H1 (cell line): ENCODE measurements around the gene FBXW8. TPM values are rescaled to one million over a fixed set of nuclear protein-coding genes. Genes with fewer than 3 reads are reported as not detected.

ENCODE experiments used
- CTCF ChIA-PET: fragments of 300-600 bp; sonication (Branson Sonifier 250); formaldehyde crosslinking; loops from one replicate; lab custom pipeline; 2021; ENCODE audit not compliant: partially characterized antibody; lab: Charles Lee
- POLR2A ChIA-PET: fragments of 300-600 bp; sonication (Branson Sonifier 250); formaldehyde crosslinking; loops from one replicate; lab custom pipeline; 2021; ENCODE audit warnings: inconsistent platforms; ENCODE audit not compliant: partially characterized antibody; lab: Charles Lee
- DNase-seq, 2 experiments: peaks; one replicate each; pipeline versions ENCODE4 v3.0.0 to v3.0.0-alpha.2; 2010 to 2022; ENCODE audit warnings: low spot score in 2 of 2, low read depth in 1 of 2, mixed read lengths in 1 of 2
- FAIRE-seq: peaks from 2 replicates; lab custom pipeline; 2011; peaks lifted over from hg19 to GRCh38; lab: Jason Lieb, UNC
- H2AFZ ChIP-seq: 2 replicates; pipeline ENCODE4 v1.8.1; 2012; ENCODE audit warnings: low read length, inconsistent platforms
- H2AK5ac ChIP-seq: 2 replicates; pipeline ENCODE4 v1.6.1; 2013; ENCODE audit warnings: low read depth, low read length
- H2BK120ac ChIP-seq: replicated peaks from 2 replicates; pipeline ENCODE3; 2013; ENCODE audit warnings: low read depth, low read length, inconsistent platforms
- H2BK12ac ChIP-seq: 2 replicates; pipeline ENCODE4 v1.6.1; 2013; ENCODE audit warnings: low read depth, low read length
- H2BK15ac ChIP-seq: 2 replicates; pipeline ENCODE4 v1.6.1; 2013; ENCODE audit warnings: low read length
- H2BK20ac ChIP-seq: 2 replicates; pipeline ENCODE4 v1.6.1; 2013; ENCODE audit warnings: low read length
- H2BK5ac ChIP-seq: 2 replicates; pipeline ENCODE4 v1.6.1; 2013; ENCODE audit warnings: low read depth, low read length
- H3K14ac ChIP-seq: 2 replicates; pipeline ENCODE4 v1.6.1; 2013; ENCODE audit warnings: inconsistent platforms; ENCODE audit not compliant: insufficient read length
- H3K18ac ChIP-seq: 2 replicates; pipeline ENCODE4 v1.6.1; 2013; ENCODE audit warnings: low read length; ENCODE audit errors: extremely low read depth
- H3K23ac ChIP-seq: 2 replicates; pipeline ENCODE4 v1.6.1; 2013; ENCODE audit warnings: inconsistent platforms; ENCODE audit not compliant: insufficient read length
- H3K23me2 ChIP-seq: 2 replicates; pipeline ENCODE4 v1.6.1; 2013; ENCODE audit warnings: low read depth, low read length
- H3K27ac ChIP-seq: 2 replicates; pipeline ENCODE4 v1.6.1; 2011; ENCODE audit warnings: low read depth, low read length, inconsistent platforms
- H3K27me3 ChIP-seq, 4 experiments: replicated peaks in 1 of 4; 1 replicate in 1 of 4; 2 replicates in 3 of 4; pipeline versions ENCODE4 v1.6.1 to v1.8.1; 2011 to 2013; ENCODE audit warnings: low read length in 3 of 4, mild to moderate bottlenecking in 3 of 4, inconsistent platforms in 2 of 4, mixed read lengths in 2 of 4, moderate library complexity in 1 of 4; ENCODE audit not compliant: control insufficient read depth in 3 of 4, insufficient read depth in 3 of 4; ENCODE audit errors: extremely low read depth in 1 of 4
- H3K36me3 ChIP-seq, 4 experiments: 2 replicates each; pipeline versions ENCODE4 v1.6.1 to v1.8.1; 2011 to 2013; ENCODE audit warnings: mild to moderate bottlenecking in 4 of 4, low read length in 3 of 4, moderate library complexity in 2 of 4, control low read depth in 1 of 4, inconsistent platforms in 1 of 4; ENCODE audit not compliant: insufficient read depth in 4 of 4, control insufficient read depth in 2 of 4
- H3K4ac ChIP-seq: replicated peaks from 2 replicates; pipeline ENCODE3; 2013; ENCODE audit warnings: low read length, low read depth, mixed read lengths, inconsistent platforms; ENCODE audit not compliant: insufficient read length
- H3K4me1 ChIP-seq, 4 experiments: replicated peaks in 1 of 4; 1 replicate in 1 of 4; 2 replicates in 3 of 4; pipeline versions ENCODE4 v1.6.1 to v1.8.1; 2011 to 2013; ENCODE audit warnings: low read length in 3 of 4, inconsistent platforms in 2 of 4, mixed read lengths in 1 of 4; ENCODE audit not compliant: insufficient read depth in 4 of 4, control insufficient read depth in 3 of 4
- H3K4me2 ChIP-seq, 2 experiments: 2 replicates each; pipeline versions ENCODE4 v1.6.1 to v1.8.1; 2011 to 2013; ENCODE audit warnings: low read depth in 2 of 2, low read length in 2 of 2, control low read depth in 1 of 2, inconsistent platforms in 1 of 2, mild to moderate bottlenecking in 1 of 2; ENCODE audit not compliant: insufficient read depth in 1 of 2
- H3K4me3 ChIP-seq, 4 experiments: fragments of 200-600, 300-600 bp in 1 of 4; sonication (generic), shearing (Covaris generic), sonication (Bioruptor Twin) in 1 of 4; 2 replicates each; pipeline versions ENCODE4 v1.5.1 to v1.8.1; 2011 to 2016; ENCODE audit warnings: low read length in 4 of 4, low read depth in 3 of 4, control low read depth in 2 of 4, inconsistent platforms in 2 of 4, mild to moderate bottlenecking in 2 of 4, mixed read lengths in 1 of 4, moderate library complexity in 1 of 4; ENCODE audit not compliant: insufficient read depth in 2 of 4; ENCODE audit errors: extremely low read depth in 1 of 4
- H3K56ac ChIP-seq: replicated peaks from 2 replicates; pipeline ENCODE3; 2013; ENCODE audit warnings: low read depth, mild to moderate bottlenecking, mixed read lengths, low read length, inconsistent platforms; ENCODE audit not compliant: insufficient read length
- H3K79me1 ChIP-seq: 2 replicates; pipeline ENCODE4 v1.6.1; 2013; ENCODE audit warnings: low read depth, low read length, control low read depth
- H3K79me2 ChIP-seq, 2 experiments: 2 replicates each; pipeline versions ENCODE4 v1.6.1 to v1.8.1; 2012 to 2013; ENCODE audit warnings: low read length in 2 of 2, mild to moderate bottlenecking in 2 of 2, inconsistent platforms in 1 of 2; ENCODE audit not compliant: insufficient read depth in 2 of 2, control insufficient read depth in 1 of 2
- H3K9ac ChIP-seq, 4 experiments: replicated peaks in 1 of 4; 1 replicate in 1 of 4; 2 replicates in 3 of 4; pipeline versions ENCODE4 v1.6.1 to v1.8.1; 2011 to 2013; ENCODE audit warnings: low read depth in 3 of 4, low read length in 3 of 4, control low read depth in 2 of 4, mild to moderate bottlenecking in 2 of 4, moderate library complexity in 2 of 4, inconsistent platforms in 1 of 4; ENCODE audit errors: extremely low read depth in 1 of 4
- H3K9me3 ChIP-seq, 2 experiments: 2 replicates each; pipeline versions ENCODE4 v1.6.1 to v1.8.1; 2012 to 2013; ENCODE audit warnings: mild to moderate bottlenecking in 2 of 2, moderate library complexity in 2 of 2, control low read depth in 1 of 2, inconsistent platforms in 1 of 2, low read depth in 1 of 2, low read length in 1 of 2, mixed read lengths in 1 of 2; ENCODE audit not compliant: insufficient read depth in 2 of 2
- H4K20me1 ChIP-seq, 2 experiments: replicated peaks in 1 of 2; 2 replicates each; pipeline versions ENCODE3 to v1.8.1; 2011 to 2013; ENCODE audit warnings: inconsistent platforms in 2 of 2, low read length in 2 of 2, mild to moderate bottlenecking in 1 of 2; ENCODE audit not compliant: insufficient read depth in 2 of 2, control insufficient read depth in 1 of 2
- H4K5ac ChIP-seq: 2 replicates; pipeline ENCODE4 v1.6.1; 2013; ENCODE audit warnings: low read length, low read depth, mixed read lengths, inconsistent platforms; ENCODE audit not compliant: insufficient read length
- H4K8ac ChIP-seq: 2 replicates; pipeline ENCODE4 v1.8.0; 2013; ENCODE audit warnings: mild to moderate bottlenecking, moderate library complexity, low read length, inconsistent platforms; ENCODE audit not compliant: insufficient read depth; ENCODE audit errors: extremely low read depth
- H4K91ac ChIP-seq: replicated peaks from 2 replicates; pipeline ENCODE3; 2013; ENCODE audit warnings: low read length, mixed read lengths, inconsistent platforms; ENCODE audit not compliant: insufficient read length
- CBX5 ChIP-seq: fragments of 300-800, 300-1000 bp; sonication (generic); IDR thresholded peaks from 2 replicates; pipeline ENCODE4 v1.7.1; 2016; ENCODE audit warnings: antibody characterized with exemption, low read length, low read depth
- CHD1 ChIP-seq: IDR thresholded peaks from 2 replicates; pipeline ENCODE4 v1.6.1; 2012; ENCODE audit warnings: low read depth, low read length, improper control_type of control experiment
- HDAC6 ChIP-seq: IDR thresholded peaks from one replicate; pipeline ENCODE4 v1.7.1; 2012; ENCODE audit warnings: low read depth, mild to moderate bottlenecking, inconsistent platforms, low read length, moderate library complexity
- JUND ChIP-seq: IDR thresholded peaks from 2 replicates; pipeline ENCODE4 v1.6.1; 2011; ENCODE audit warnings: mild to moderate bottlenecking, improper control_type of control experiment, low read length
- RBBP5 ChIP-seq: IDR thresholded peaks from 2 replicates; pipeline ENCODE4 v1.7.1; 2012; ENCODE audit warnings: low read depth, mild to moderate bottlenecking, inconsistent platforms, low read length, moderate library complexity, borderline replicate concordance
- RFX5 ChIP-seq: IDR thresholded peaks from 2 replicates; pipeline ENCODE4 v1.6.1; 2011; ENCODE audit warnings: low read depth, low read length, improper control_type of control experiment, borderline replicate concordance
- SIRT6 ChIP-seq: IDR thresholded peaks from one replicate; pipeline ENCODE4 v1.7.1; 2012; ENCODE audit warnings: low read length, inconsistent platforms
- SP4 ChIP-seq: IDR thresholded peaks from 2 replicates; pipeline ENCODE4 v1.6.1; 2012; ENCODE audit warnings: low read length, inconsistent platforms
- TCF12 ChIP-seq: IDR thresholded peaks from 2 replicates; pipeline ENCODE4 v1.6.1; 2011; ENCODE audit warnings: low read depth, mild to moderate bottlenecking, low read length
- WGBS, 2 experiments: shearing (Covaris generic) in 1 of 2; methylation state at CpG; one replicate each; pipeline versions ENCODE4 v1.1.6 to v1.1.7; 2013 to 2015; ENCODE audit warnings: low lambda C conversion rate in 2 of 2, mixed read lengths in 2 of 2, inconsistent platforms in 1 of 2, low coverage in 1 of 2, missing lambda C conversion rate in 1 of 2; ENCODE audit not compliant: insufficient replicate concordance in 2 of 2, insufficient coverage in 1 of 2, insufficient read length in 1 of 2; ENCODE audit errors: extremely low coverage in 1 of 2, missing lambda C conversion rate in 1 of 2; 5-methylcytosine and 5-hydroxymethylcytosine counted together
- polyA plus RNA-seq, 7 experiments: library from polyadenylated mRNA; depleted of rRNA in 3 of 7; stranded (reverse) in 5 of 7; unstranded in 2 of 7; fragments of >200 nt in 5 of 7; fragments of 200-250 nt in 2 of 7; gene quantifications; 1 replicate in 5 of 7; 2 replicates in 1 of 7; 4 replicates in 1 of 7; pipeline versions ENCODE4 v1.2.1 to v1.2.3, GENCODE V29; 2011 to 2013; ENCODE audit warnings: missing spikeins in 2 of 7, mixed read lengths in 2 of 7
- total RNA-seq: library from RNA; stranded (reverse); fragmentation: NEBNext Ultra II Directional; extraction: Animal tissue kit (Norgen Biotek cat#: 25700); gene quantifications from 2 replicates; pipeline ENCODE4 v1.2.1, GENCODE V29; 2021
- TF ChIP-seq, protein P1 (sequence below): IDR thresholded peaks from 2 replicates; pipeline ENCODE4 v1.6.1; 2012; ENCODE audit warnings: inconsistent platforms
- TF ChIP-seq, protein P2 (sequence below): IDR thresholded peaks from 2 replicates; pipeline ENCODE4 v1.6.1; 2012; ENCODE audit warnings: low read length, inconsistent platforms
- TF ChIP-seq, protein P3 (sequence below): IDR thresholded peaks from 2 replicates; pipeline ENCODE4 v1.6.1; 2011; ENCODE audit warnings: low read length, improper control_type of control experiment

Gene FBXW8
- total and polyA plus RNA-seq, 2 of the 8 experiments (the other 6 are each of a cell fraction or from before 2014, with no cell fraction given), result 15.8 to 16.0 TPM

DNA sequence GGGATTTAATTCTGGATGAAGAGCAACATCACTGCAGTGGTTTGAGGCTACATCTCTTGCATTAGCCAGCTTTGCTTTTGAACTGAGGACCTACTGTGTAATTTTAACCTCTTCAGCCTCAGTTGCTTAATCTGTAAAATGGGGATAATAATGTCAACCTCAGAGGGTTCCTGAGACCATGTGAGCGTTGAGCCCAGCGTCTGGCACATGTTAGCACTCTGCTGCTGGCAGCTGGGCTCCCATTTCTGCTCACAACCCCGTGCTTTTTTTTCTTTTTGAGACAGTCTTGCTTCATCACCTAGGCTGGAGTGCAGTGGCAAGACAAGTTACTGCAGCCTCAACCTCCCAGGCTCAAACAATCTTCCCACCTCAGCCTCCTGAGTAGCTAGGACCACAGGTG is 156.9 kb downstream of the FBXW8 start:
- FAIRE-seq, result no peak
- WGBS, 2 experiments, result 69% methylated on average over 3 of the region's 3 CpGs; no CpG with 5 or more reads in 1 of the 2 experiments
- TF ChIP-seq SIRT6, result no peak
- TF ChIP-seq, protein P1, sequence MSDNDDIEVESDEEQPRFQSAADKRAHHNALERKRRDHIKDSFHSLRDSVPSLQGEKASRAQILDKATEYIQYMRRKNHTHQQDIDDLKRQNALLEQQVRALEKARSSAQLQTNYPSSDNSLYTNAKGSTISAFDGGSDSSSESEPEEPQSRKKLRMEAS, result no peak
- TF ChIP-seq HDAC6, result no peak
- TF ChIP-seq JUND, result no peak
- TF ChIP-seq SP4, result no peak
- TF ChIP-seq RFX5, result no peak
- TF ChIP-seq CBX5, result no peak
- TF ChIP-seq RBBP5, result no peak
- TF ChIP-seq, protein P2, sequence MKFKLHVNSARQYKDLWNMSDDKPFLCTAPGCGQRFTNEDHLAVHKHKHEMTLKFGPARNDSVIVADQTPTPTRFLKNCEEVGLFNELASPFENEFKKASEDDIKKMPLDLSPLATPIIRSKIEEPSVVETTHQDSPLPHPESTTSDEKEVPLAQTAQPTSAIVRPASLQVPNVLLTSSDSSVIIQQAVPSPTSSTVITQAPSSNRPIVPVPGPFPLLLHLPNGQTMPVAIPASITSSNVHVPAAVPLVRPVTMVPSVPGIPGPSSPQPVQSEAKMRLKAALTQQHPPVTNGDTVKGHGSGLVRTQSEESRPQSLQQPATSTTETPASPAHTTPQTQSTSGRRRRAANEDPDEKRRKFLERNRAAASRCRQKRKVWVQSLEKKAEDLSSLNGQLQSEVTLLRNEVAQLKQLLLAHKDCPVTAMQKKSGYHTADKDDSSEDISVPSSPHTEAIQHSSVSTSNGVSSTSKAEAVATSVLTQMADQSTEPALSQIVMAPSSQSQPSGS, result no peak
- no peak for TF ChIP-seq CHD1
- no peak for TF ChIP-seq TCF12
- TF ChIP-seq, protein P3, sequence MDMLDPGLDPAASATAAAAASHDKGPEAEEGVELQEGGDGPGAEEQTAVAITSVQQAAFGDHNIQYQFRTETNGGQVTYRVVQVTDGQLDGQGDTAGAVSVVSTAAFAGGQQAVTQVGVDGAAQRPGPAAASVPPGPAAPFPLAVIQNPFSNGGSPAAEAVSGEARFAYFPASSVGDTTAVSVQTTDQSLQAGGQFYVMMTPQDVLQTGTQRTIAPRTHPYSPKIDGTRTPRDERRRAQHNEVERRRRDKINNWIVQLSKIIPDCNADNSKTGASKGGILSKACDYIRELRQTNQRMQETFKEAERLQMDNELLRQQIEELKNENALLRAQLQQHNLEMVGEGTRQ, result no peak

More for the DNA sequence above, 156.9 kb downstream of the FBXW8 start:
- Histone ChIP-seq H3K4me2 (no peak overlapping the region), H4K91ac (no peak overlapping the region), H2BK5ac (no peak overlapping the region), H3K18ac (no peak overlapping the region), H3K9me3 (no peaks in the 10 kb centered on the region), H3K79me1 (no peaks in the 10 kb centered on the region), H3K36me3 (no peaks in the 10 kb centered on the region), H3K14ac (no peak overlapping the region), H3K4me1 (peaks cover 0 to 10% (median 7%) of the 10 kb centered on the region in 4 experiments; a peak in 6 of 7 replicates), H3K23me2 (no peaks in the 10 kb centered on the region; the same call in 1 of the 2 replicates), H4K20me1 (no peaks in the 10 kb centered on the region), H3K79me2 (no peaks in the 10 kb centered on the region), H3K4me3 (no peak overlapping the region), H3K4ac (no peak overlapping the region), H2BK15ac (no peak overlapping the region), H3K27ac (no peak overlapping the region), H4K8ac (no peak overlapping the region; the same call in 1 of the 2 replicates), H3K27me3 (no peaks in the 10 kb centered on the region), H2AFZ (no peak overlapping the region), H3K23ac (no peak overlapping the region), H2BK120ac (no peak overlapping the region), H4K5ac (no peak overlapping the region), H3K56ac (no peak overlapping the region), H2AK5ac (no peak overlapping the region), H3K9ac (no peak overlapping the region), H2BK12ac (no peak overlapping the region), H2BK20ac (no peak overlapping the region)
- ChIA-PET POLR2A (interaction anchor here (1.6 to 1.8 kb wide), 3 partner anchors 11 to 13 kb away, joined by 3 to 5 read pairs (median 4); no protein-coding TSS in a partner anchor), CTCF (interaction anchor here (0.9 to 2.2 kb wide), 7 partner anchors 8 to 52 kb away, joined by 3 to 10 read pairs (median 4); no protein-coding TSS in a partner anchor)
- no peak for DNase-seq
